ENCODE measurements around the gene SDCBP2.
A peak's percentile ranks its signal among the peaks of the same experiment; 100 is the strongest.

Gene SDCBP2

DNA sequence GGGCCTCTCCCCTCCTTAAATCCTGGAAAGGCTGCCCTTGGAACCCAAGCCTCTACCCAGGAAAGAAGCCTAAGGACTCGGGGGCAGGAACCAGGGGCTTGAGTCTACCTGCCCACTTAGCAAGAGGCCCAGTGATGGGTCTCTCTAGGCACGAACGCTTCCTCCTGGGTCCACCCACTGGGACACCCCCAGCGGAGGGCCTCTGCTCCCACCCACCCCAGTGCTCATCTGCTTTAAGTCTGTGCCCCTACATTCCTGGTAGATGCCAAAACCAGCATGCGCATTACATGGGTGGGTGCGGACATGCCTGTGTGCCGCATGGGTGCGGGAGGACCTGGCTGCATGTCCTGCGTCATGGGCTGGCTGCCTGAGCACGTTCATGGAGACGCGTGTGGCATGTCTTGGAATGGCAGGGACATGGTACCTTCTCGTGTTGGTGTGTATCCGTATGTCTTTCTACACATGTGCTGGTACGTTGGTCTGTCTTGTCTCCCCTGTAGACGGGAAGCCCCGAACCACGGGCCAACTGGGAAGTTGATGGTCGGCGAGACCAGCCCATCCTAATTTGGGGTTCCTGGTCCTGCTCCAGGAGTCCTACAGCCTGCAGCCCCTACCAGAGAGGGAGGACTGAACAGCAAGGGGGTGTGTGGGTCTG, 33.5 kb downstream of the SDCBP2 start:
- DNase-seq (ENCODE audit: low read depth): no peak

GRCh38 chr20:1294497-1294896, 34.4 kb downstream of the SDCBP2 start:
- DNase-seq (ENCODE audit: low read depth): no peak

GRCh38 chr20:1293641-1294379, 35.1 kb downstream of the SDCBP2 start:
- no peak for DNase-seq (ENCODE audit: low read depth)

GRCh38 chr20:1292620-1293019, 36.3 kb downstream of the SDCBP2 start:
- DNase-seq (ENCODE audit: low read depth): no peak

DNA sequence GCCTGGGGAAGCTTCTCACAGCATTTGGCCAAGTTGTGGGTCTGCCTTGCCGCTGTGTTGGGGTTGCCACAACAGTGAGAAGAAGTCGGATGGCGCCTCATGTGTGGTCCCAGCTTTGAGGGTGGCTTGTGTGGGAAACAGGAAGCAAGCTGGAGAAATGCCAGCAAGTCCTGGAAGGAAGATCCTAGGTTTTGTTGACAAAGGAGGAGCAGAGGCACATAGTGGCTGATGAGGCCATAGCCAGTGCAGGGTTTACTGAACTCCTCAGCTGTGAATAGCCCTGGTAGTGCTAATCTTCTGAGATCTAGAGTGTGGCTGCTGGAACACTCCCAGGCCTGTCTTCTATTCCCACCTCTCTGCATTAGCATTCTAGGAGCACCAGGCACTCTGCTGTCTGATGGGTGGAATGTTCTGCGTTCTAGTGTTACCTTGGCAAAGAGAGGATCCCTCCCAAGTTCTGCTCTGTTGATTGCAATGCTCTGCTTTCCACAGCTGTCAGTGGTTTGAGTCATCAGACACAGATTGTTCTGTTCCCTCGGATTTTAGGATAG, 37.7 kb downstream of the SDCBP2 start:
- no peak for DNase-seq (ENCODE audit: low read depth)

- DNase-seq (ENCODE audit: low read depth): no peak
Observed at GRCh38 chr20:1287787-1288569, 41.0 kb downstream of the SDCBP2 start.

GRCh38 chr20:1287306-1287705, 41.6 kb downstream of the SDCBP2 start:
- DNase-seq (ENCODE audit: low read depth): no peak

- peak; percentile 12 for DNase-seq (ENCODE audit: low read depth)
Observed at GRCh38 chr20:1286267-1287024, 42.5 kb downstream of the SDCBP2 start.

GRCh38 chr20:1283522-1284510, 45.1 kb downstream of the SDCBP2 start:
- DNase-seq (ENCODE audit: low read depth): no peak

- no peak for DNase-seq (ENCODE audit: low read depth)
Observed at GRCh38 chr20:1282966-1283365, 46.0 kb downstream of the SDCBP2 start.

GRCh38 chr20:1281279-1282057, 47.5 kb downstream of the SDCBP2 start:
- DNase-seq (ENCODE audit: low read depth): no peak

DNA sequence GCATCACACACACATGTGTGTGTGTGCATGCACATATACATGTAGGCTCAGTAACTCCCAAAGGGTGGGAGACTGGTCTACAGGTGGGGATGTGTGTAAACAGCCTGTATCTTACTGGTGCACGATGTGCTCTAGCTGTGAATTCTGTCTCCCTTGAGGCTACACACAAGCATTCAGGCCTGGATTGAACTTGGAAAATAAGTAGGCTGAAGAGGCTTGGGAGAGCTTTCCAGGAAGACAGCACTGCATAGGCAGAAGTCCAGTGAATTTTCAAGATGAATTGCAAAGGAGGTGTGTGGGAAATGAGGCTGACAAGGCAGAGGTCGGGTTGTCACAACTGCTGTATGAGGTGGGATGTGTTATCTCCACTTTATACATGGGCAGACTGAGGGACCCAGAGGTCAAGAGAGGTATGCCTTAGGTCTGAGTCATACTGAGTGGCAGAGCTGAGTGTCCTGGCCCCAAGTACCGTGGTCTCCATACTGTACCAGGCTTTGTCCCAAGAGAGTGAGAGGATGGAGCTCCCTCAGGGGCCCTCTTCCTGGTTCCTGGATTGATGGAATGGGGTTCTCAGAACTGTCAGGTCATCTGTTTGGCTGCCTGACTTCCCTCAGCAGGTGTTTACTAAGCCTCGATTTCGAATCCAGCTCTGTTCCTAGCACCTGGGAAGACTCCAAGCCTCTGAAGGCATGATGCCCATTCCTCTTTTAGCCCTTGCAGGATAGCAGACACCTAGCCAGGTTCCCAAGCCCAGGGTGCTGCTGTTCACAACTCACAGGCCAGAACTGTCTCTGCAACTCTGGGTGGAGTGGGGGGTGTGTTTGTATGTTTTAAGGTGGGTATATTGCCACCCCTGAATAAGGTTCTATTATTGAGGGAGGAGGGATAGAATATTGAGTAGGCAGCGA, 48.5 kb downstream of the SDCBP2 start:
- DNase-seq (ENCODE audit: low read depth): no peak

GRCh38 chr20:1278993-1279392, 49.9 kb downstream of the SDCBP2 start:
- DNase-seq (ENCODE audit: low read depth): no peak

DNA sequence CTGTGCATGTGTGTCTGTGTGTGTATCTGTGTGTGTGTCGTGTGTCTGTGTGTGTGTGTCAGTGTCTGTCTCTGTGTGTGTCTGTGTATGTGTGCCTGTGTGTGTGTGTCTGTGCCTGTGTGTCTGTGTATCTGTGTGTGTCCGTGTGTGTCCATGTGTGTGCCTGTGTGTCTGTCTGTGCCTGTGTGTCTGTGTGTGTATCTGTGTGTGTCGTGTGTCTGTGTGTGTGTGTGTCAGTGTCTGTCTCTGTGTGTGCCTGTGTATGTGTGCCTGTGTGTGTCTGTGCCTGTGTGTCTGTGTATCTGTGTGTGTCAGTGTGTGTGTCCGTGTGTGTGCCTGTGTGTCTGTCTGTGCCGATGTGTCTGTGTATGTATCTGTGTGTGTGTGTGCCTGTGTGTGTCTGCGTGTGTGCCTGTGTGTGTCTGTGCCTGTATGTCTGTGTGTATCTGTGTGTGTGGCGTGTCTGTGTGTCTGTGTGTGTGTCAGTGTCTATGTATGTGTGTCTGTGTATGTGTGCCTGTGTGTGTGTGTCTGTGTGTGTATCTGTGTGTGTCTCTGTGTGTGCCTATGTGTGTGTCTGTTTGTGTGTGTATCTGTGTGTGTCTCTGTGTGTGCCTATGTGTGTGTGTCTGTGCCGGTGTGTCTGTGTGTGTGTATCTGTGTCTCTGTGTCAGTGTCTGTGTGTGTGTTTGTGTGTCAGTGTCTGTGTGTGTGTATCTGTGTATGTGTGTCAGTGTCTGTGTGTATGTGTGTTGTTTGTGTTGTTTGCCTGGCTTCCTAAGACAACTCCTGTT, 51.2 kb downstream of the SDCBP2 start:
- DNase-seq (ENCODE audit: low read depth): no peak

- DNase-seq (ENCODE audit: low read depth): no peak
Observed at GRCh38 chr20:1275919-1276318, 53.0 kb downstream of the SDCBP2 start.

DNA sequence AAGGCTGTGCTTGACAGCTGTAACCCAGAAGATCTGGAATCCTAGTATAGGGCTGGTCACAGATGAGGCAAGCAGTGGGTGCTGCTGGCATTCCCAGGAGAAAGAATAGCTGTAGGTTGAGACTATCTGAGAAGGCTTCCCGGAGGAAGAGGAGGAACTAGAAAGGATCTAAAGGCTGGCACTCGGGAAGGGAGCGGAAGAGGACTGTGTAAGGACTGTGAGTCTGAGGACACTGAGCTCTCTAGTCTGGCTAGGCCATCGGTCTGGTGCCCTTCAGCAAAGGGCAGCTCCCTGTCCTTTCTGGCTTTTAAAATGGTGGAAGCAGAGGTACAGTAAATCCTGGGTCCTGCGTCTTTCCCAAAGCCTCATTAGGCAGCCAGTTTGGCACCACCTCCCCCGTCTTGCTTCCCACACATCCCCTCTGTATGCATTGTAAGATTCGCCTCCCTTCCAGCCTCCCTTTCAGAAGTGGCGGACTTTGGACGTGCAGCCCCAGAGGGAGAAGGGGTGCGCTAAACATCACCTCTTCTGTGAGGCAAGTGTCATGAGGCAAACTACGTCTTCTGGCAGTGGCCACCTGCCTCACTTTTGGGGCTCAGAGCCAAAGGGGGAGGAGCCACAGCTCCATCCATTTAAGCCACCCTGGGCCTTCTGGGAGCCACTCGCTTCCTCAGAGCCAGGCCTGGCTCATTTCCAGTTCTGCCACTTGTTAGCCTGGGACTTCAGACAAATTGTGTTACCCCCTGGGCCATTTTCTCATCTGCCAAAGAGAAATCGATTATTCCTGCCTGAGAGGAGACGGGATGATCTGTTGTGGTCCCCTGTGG, 54.2 kb downstream of the SDCBP2 start:
- no peak for DNase-seq (ENCODE audit: low read depth)

DNA sequence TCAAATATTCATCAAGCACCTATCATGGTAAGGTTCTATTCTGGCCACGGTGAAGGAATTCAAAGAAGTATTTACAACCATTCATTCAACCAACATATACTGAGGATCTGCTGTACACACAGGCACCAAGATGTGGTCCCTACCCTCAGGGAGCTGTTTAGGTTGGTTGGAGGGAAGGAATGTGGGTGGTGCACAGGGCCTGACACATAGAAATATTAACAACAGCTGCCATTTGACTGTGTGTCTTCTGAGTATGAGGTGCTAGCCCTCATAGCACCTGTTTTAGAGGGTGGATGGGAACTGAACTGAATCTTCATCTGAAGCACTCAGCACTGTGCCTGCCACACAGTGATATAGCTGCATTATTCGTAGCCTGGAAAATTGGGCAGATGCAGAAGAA, 55.6 kb downstream of the SDCBP2 start:
- DNase-seq (ENCODE audit: low read depth): no peak

All from activated T-helper 1 cell treated with Interleukin-2 at 50 U/mL for 16 hours (primary cell).